ENCODE measurements around the gene RERE.
"Not testable (repeated sequence)": the region's sequence is repeated elsewhere in the genome, so short reads cannot be mapped to it uniquely, and the experiment has no call there.

The RERE gene

GRCh38 chr1:8813016-8813763 lies 4.2 kb downstream of the RERE start:
- intact Hi-C loops (cut with DNase I), result no loop called here
- peak in 1 of 42 donors; percentile 39 for DNase-seq

GRCh38 chr1:8812081-8812480 lies 5.4 kb downstream of the RERE start:
- intact Hi-C loops (cut with DNase I), result no loop called here
- DNase-seq, result no peak

GRCh38 chr1:8810987-8811386 lies 6.5 kb downstream of the RERE start:
- intact Hi-C loops (cut with DNase I), result no loop called here
- DNase-seq, result peak in 3 of 42 donors; percentile 12 to 45 (median 39)

GRCh38 chr1:8809342-8809736 lies 8.1 kb downstream of the RERE start:
- DNase-seq, result no peak
- intact Hi-C loops (cut with DNase I), result no loop called here

- DNase-seq, result no peak
- intact Hi-C loops (cut with DNase I), result no loop called here
Measured at GRCh38 chr1:8807004-8807403, 10.4 kb downstream of the RERE start.

GRCh38 chr1:8800416-8800815 lies 17.0 kb downstream of the RERE start:
- DNase-seq, result no peak
- intact Hi-C loops (cut with DNase I), result no loop called here

- intact Hi-C loops (cut with DNase I), result no loop called here
- no peak for DNase-seq
Measured at GRCh38 chr1:8797216-8797615, 20.2 kb downstream of the RERE start.

GRCh38 chr1:8796812-8797211 lies 20.6 kb downstream of the RERE start:
- DNase-seq, result no peak
- intact Hi-C loops (cut with DNase I), result no loop called here

GRCh38 chr1:8794605-8795004 lies 22.8 kb downstream of the RERE start:
- DNase-seq, result no peak
- intact Hi-C loops (cut with DNase I), result no loop called here

GRCh38 chr1:8791819-8792218 lies 25.6 kb downstream of the RERE start:
- intact Hi-C loops (cut with DNase I), result no loop called here
- DNase-seq, result no peak

- intact Hi-C loops (cut with DNase I), result no loop called here
- DNase-seq, result no peak
Measured at GRCh38 chr1:8790987-8791386, 26.5 kb downstream of the RERE start.

GRCh38 chr1:8790478-8790877 lies 27.0 kb downstream of the RERE start:
- intact Hi-C loops (cut with DNase I), result no loop called here
- DNase-seq, result no peak

GRCh38 chr1:8789314-8790214 lies 27.9 kb downstream of the RERE start:
- DNase-seq, result no peak
- intact Hi-C loops (cut with DNase I), result no loop called here

- DNase-seq, result no peak
- intact Hi-C loops (cut with DNase I), result no loop called here
Measured at GRCh38 chr1:8787218-8787617, 30.2 kb downstream of the RERE start.

GRCh38 chr1:8786204-8786603 lies 31.2 kb downstream of the RERE start:
- DNase-seq; intact Hi-C loops (cut with DNase I): not testable (repeated sequence)

- no peak for DNase-seq
- intact Hi-C loops (cut with DNase I), result no loop called here
Measured at GRCh38 chr1:8782955-8783354, 34.5 kb downstream of the RERE start.

- no peak for DNase-seq
- intact Hi-C loops (cut with DNase I), result no loop called here
Measured at GRCh38 chr1:8782001-8782620, 35.3 kb downstream of the RERE start.

- intact Hi-C loops (cut with DNase I), result no loop called here
- no peak for DNase-seq
Measured at GRCh38 chr1:8780405-8780804, 37.0 kb downstream of the RERE start.

- intact Hi-C loops (cut with DNase I), result no loop called here
Measured at GRCh38 chr1:8777867-8778266, 39.6 kb downstream of the RERE start.

GRCh38 chr1:8776104-8776503 lies 41.3 kb downstream of the RERE start:
- intact Hi-C loops (cut with DNase I), result no loop called here

More at GRCh38 chr1:8777867-8778266, 39.6 kb downstream of the RERE start:
- no peak for DNase-seq

More at GRCh38 chr1:8776104-8776503, 41.3 kb downstream of the RERE start:
- DNase-seq, result no peak

All from head of caudate nucleus (tissue), 42 donors.